ENCODE measurements around the gene GABRB3. TPM values are rescaled to one million over a fixed set of nuclear protein-coding genes. Genes with fewer than 3 reads are reported as not detected.

The GABRB3 gene
- total RNA-seq, 1 donor from 2014 or later = 47.9 TPM

GRCh38 chr15:26521691-26522198 is 251.1 kb downstream of the GABRB3 start:
- FAIRE-seq = no peak
- Histone ChIP-seq H3K79me2 (ENCODE audit: insufficient read depth, low read length) (no peaks in the 10 kb centered on the region), H3K9ac (ENCODE audit: low read length) (no peak overlapping the region), H3K36me3 (ENCODE audit: insufficient read depth, low read length) (no peaks in the 10 kb centered on the region), H3K4me2 (ENCODE audit: low read length) (no peak overlapping the region), H3K27me3 (ENCODE audit: insufficient read depth, low read length) (no peaks in the 10 kb centered on the region), H3K4me3 (ENCODE audit: insufficient read depth, low read depth, low read length) (no peak overlapping the region), H3K9me3 (ENCODE audit: insufficient read depth, low read depth, low read length) (peaks cover 7% of the 10 kb centered on the region), H4K20me1 (ENCODE audit: insufficient read depth, low read length) (no peaks in the 10 kb centered on the region), H2AFZ (ENCODE audit: low read depth, low read length) (no peak overlapping the region), H3K27ac (ENCODE audit: low read depth, low read length) (no peak overlapping the region), H3K4me1 (ENCODE audit: insufficient read depth, low read length) (no peaks in the 10 kb centered on the region)
- Mint-ChIP-seq H3K4me3 (ENCODE audit: unreplicated experiment) (no peak overlapping the region), H3K4me1 (ENCODE audit: low read depth, unreplicated experiment) (no peaks in the 10 kb centered on the region), H3K27ac (ENCODE audit: unreplicated experiment) (no peak overlapping the region), H3K27me3 (ENCODE audit: low read depth, unreplicated experiment) (no peaks in the 10 kb centered on the region), H3K36me3 (ENCODE audit: low read depth, unreplicated experiment) (no peaks in the 10 kb centered on the region), H3K9me3 (ENCODE audit: unreplicated experiment) (peaks cover 4% of the 10 kb centered on the region)
- TF ChIP-seq EZH2 (IDR thresholded peaks at IDR 0.05; ENCODE audit: insufficient read depth, low read length) (no peak), CTCF (IDR thresholded peaks at IDR 0.05; ENCODE audit: insufficient read depth, low read depth, low read length) (no peak)
- DNase-seq (ENCODE audit: low read depth) = no peak

GRCh38 chr15:26521130-26521529 is 251.7 kb downstream of the GABRB3 start:
- Mint-ChIP-seq H3K27ac (ENCODE audit: unreplicated experiment) (no peak overlapping the region), H3K9me3 (ENCODE audit: unreplicated experiment) (peaks cover 4% of the 10 kb centered on the region), H3K36me3 (ENCODE audit: low read depth, unreplicated experiment) (no peaks in the 10 kb centered on the region), H3K27me3 (ENCODE audit: low read depth, unreplicated experiment) (no peaks in the 10 kb centered on the region), H3K4me1 (ENCODE audit: low read depth, unreplicated experiment) (no peaks in the 10 kb centered on the region), H3K4me3 (ENCODE audit: unreplicated experiment) (no peak overlapping the region)
- TF ChIP-seq EZH2 (IDR thresholded peaks at IDR 0.05; ENCODE audit: insufficient read depth, low read length) = no peak
- TF ChIP-seq CTCF (IDR thresholded peaks at IDR 0.05; ENCODE audit: insufficient read depth, low read depth, low read length) = no peak
- no peak overlapping the region for H3K4me2 ChIP-seq (ENCODE audit: low read length)
- DNase-seq (ENCODE audit: low read depth) (no peak), FAIRE-seq (no peak)
- H3K9ac ChIP-seq (ENCODE audit: low read length) = no peak overlapping the region
- no peak overlapping the region for H3K4me3 ChIP-seq (ENCODE audit: insufficient read depth, low read depth, low read length)
- no peaks in the 10 kb centered on the region for H3K27me3 ChIP-seq (ENCODE audit: insufficient read depth, low read length)
- H3K4me1 ChIP-seq (ENCODE audit: insufficient read depth, low read length) = no peaks in the 10 kb centered on the region
- H3K27ac ChIP-seq (ENCODE audit: low read depth, low read length) = no peak overlapping the region
- H3K79me2 ChIP-seq (ENCODE audit: insufficient read depth, low read length) = no peaks in the 10 kb centered on the region
- H2AFZ ChIP-seq (ENCODE audit: low read depth, low read length) = no peak overlapping the region
- H3K9me3 ChIP-seq (ENCODE audit: insufficient read depth, low read depth, low read length) = peaks cover 7% of the 10 kb centered on the region
- no peaks in the 10 kb centered on the region for H3K36me3 ChIP-seq (ENCODE audit: insufficient read depth, low read length)
- no peaks in the 10 kb centered on the region for H4K20me1 ChIP-seq (ENCODE audit: insufficient read depth, low read length)

GRCh38 chr15:26518885-26519284 is 254.0 kb downstream of the GABRB3 start:
- no peak overlapping the region for H3K27ac Mint-ChIP-seq (ENCODE audit: unreplicated experiment)

More at GRCh38 chr15:26518885-26519284, 254.0 kb downstream of the GABRB3 start:
- Histone ChIP-seq H2AFZ (ENCODE audit: low read depth, low read length) (no peak overlapping the region), H3K4me2 (ENCODE audit: low read length) (no peak overlapping the region), H3K4me3 (ENCODE audit: insufficient read depth, low read depth, low read length) (no peak overlapping the region), H3K9ac (ENCODE audit: low read length) (no peak overlapping the region), H3K9me3 (ENCODE audit: insufficient read depth, low read depth, low read length) (peaks cover 7% of the 10 kb centered on the region), H3K36me3 (ENCODE audit: insufficient read depth, low read length) (no peaks in the 10 kb centered on the region), H4K20me1 (ENCODE audit: insufficient read depth, low read length) (no peaks in the 10 kb centered on the region), H3K27ac (ENCODE audit: low read depth, low read length) (no peak overlapping the region), H3K4me1 (ENCODE audit: insufficient read depth, low read length) (no peaks in the 10 kb centered on the region), H3K27me3 (ENCODE audit: insufficient read depth, low read length) (no peaks in the 10 kb centered on the region), H3K79me2 (ENCODE audit: insufficient read depth, low read length) (no peaks in the 10 kb centered on the region)
- TF ChIP-seq EZH2 (IDR thresholded peaks at IDR 0.05; ENCODE audit: insufficient read depth, low read length) (no peak), CTCF (IDR thresholded peaks at IDR 0.05; ENCODE audit: insufficient read depth, low read depth, low read length) (no peak)
- DNase-seq (ENCODE audit: low read depth) = no peak
- Mint-ChIP-seq H3K4me1 (ENCODE audit: low read depth, unreplicated experiment) (no peaks in the 10 kb centered on the region), H3K27me3 (ENCODE audit: low read depth, unreplicated experiment) (no peaks in the 10 kb centered on the region), H3K9me3 (ENCODE audit: unreplicated experiment) (no peaks in the 10 kb centered on the region), H3K4me3 (ENCODE audit: unreplicated experiment) (no peak overlapping the region), H3K36me3 (ENCODE audit: low read depth, unreplicated experiment) (no peaks in the 10 kb centered on the region)
- no peak for FAIRE-seq

Data from astrocyte (in vitro differentiated cells and primary cell).